Subcutaneous adipose tissue (tissue), 4 donors: ENCODE data around the gene CCBE1. TPM values are rescaled to one million over a fixed set of nuclear protein-coding genes. Genes with fewer than 3 reads are reported as not detected.

Experiments
- total RNA-seq, 4 donors: library from RNA; depleted of rRNA; stranded (reverse); fragments of >200 nt; gene quantifications; one replicate each; pipeline ENCODE4 v1.1.0, GENCODE V29; 2016
- TF ChIP-seq, protein P1 (sequence below): fragments of 450-650 bp; IDR thresholded peaks from one replicate; pipeline ENCODE4 v1.5.1; 2016; ENCODE audit warnings: low read depth, mild to moderate bottlenecking, control low read depth, antibody characterized with exemption, moderate library complexity

Gene CCBE1
- total RNA-seq, 4 donors from 2014 or later: 2.6 to 12.4 (median 6.1) TPM

- TF ChIP-seq, protein P1, sequence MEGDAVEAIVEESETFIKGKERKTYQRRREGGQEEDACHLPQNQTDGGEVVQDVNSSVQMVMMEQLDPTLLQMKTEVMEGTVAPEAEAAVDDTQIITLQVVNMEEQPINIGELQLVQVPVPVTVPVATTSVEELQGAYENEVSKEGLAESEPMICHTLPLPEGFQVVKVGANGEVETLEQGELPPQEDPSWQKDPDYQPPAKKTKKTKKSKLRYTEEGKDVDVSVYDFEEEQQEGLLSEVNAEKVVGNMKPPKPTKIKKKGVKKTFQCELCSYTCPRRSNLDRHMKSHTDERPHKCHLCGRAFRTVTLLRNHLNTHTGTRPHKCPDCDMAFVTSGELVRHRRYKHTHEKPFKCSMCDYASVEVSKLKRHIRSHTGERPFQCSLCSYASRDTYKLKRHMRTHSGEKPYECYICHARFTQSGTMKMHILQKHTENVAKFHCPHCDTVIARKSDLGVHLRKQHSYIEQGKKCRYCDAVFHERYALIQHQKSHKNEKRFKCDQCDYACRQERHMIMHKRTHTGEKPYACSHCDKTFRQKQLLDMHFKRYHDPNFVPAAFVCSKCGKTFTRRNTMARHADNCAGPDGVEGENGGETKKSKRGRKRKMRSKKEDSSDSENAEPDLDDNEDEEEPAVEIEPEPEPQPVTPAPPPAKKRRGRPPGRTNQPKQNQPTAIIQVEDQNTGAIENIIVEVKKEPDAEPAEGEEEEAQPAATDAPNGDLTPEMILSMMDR: no peak
These were observed 57.4 kb downstream of the CCBE1 start for GRCh38 chr18:59639821-59640220.

DNA sequence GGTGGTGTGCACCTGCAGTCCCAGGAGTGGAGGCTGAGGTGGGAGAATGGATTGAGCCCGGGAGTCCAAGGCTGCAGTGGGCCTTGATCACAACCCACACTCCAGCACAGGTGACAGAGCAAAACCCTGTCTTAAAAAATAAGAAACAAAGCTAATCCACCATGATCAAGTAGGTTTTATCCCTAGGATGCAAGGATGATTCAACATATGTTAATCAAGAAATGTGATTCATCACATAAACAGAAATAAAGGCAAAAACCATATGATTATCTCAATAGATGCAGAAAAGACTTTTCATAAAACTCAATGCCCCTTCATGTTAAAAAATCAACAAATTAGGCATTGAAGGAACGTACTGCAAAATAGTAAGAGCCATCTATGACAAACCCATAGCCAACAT is 58.1 kb downstream of the CCBE1 start:
- TF ChIP-seq, protein P1: no peak

GRCh38 chr18:59633961-59634485 is 63.2 kb downstream of the CCBE1 start:
- TF ChIP-seq, protein P1: no peak

- TF ChIP-seq, protein P1: no peak
These were observed 63.9 kb downstream of the CCBE1 start for GRCh38 chr18:59633317-59633716.

GRCh38 chr18:59631583-59632181 is 65.5 kb downstream of the CCBE1 start:
- TF ChIP-seq, protein P1: no peak

DNA sequence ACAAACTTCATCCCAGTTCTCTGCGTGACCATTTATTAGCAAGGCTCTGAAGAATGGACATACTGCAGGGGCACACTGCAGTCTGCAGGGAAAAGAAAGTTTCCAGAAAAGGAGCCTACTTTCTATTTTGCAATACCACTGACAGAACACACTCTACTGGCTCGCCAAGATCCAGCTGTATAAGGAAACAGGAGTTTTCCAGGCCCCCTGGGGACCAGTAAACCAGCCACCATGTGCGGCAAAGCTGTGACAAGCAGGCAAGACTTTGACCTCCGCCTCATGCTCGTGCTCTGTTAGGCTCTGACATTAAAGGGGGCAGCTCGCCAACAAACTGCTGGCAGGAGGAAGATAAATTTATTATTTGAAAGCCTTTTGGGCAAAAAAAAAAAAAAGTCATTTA is 67.3 kb downstream of the CCBE1 start:
- TF ChIP-seq, protein P1: no peak

DNA sequence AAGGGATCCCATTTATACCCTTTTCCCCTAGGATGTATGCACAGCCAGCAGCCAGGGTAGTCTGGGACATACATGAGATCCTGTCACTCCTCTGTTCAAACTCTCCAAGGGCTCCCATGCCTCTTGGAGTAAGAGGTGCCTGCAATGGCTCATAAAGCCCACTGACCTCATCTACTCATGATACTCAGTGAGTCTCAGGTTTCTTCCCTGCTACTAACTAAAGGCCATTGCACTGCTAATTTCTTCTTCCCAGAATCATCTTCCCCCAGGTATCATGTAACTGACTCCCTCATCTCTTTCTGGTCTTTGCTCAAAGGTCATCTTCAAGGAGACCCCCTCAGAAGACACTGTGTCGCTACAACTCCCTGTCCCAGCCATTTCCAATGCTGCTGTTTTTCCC is 68.2 kb downstream of the CCBE1 start:
- TF ChIP-seq, protein P1: no peak
